ENCODE results near the gene TPCN2.
A peak's percentile ranks its signal among the peaks of the same experiment; 100 is the strongest.

Gene TPCN2

DNA sequence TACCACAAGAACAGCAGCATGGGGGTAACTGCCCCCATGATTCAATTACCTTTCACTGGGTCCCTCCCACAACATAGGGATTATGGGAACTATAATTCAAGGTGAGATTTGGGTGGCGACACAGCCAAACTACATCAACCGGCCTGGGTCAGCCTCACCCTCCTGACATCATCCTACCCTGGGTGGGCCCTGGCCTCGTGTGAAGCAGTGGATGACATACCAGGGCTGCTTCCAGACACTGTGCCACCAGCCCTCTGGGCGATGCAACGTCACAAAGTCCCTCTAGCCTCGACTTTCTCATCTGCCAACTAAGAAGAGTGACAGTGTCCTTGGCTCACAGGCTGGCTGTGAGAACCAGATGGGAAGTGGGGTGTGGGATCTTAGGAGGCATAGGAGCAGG lies 8.7 kb upstream of the TPCN2 start:
- no peak for DNase-seq

DNA sequence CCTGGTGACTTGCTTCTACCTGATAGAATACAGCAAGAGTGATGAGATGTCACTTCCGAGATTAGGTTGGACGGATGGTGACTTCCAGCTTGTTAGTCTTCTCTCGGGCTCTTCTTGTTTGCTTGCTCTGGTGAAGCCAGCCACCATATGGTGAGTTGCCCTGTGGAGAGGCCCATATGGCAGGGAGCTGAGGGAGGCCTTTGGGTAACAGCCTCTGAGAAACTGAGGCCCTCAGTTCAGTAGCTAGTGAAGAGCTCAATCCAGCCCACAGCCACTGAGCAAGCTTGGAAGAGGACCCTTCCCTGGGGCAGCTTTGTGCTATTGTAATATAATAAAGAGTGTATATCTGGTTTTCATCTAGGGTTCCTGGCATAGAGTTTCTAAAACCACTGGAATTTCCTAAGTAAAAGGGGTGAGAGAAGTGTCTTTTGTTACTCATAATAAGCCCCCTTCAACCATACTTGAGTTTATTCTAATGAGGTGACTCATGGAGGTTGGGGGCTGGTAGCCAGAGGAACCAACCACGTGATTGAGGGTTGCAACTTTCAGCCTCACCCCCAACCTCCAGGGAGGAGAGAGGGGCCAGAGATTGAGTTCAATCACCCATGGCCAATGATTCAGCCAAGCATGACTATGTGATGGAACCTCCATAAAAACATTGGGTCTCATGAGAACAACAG lies 8.0 kb upstream of the TPCN2 start:
- no peak for DNase-seq

DNA sequence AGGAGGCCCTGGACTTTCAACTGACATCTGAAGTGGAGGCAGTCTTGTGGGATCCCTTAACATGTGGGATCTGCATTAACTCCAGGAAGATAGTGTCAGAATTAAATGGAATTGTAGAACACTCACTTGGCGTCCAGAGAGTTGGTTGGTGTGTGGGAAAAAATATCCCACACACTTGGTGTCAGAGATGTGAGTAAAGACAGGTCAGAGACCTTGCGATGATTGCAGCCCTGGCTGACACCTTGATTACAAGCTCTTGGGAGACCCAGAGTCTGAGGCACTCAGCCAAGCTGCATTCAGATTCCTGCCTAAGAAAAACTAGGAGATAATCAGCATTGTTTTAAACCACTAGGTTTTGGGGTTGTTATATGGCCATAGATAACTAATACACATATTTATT lies 7.2 kb upstream of the TPCN2 start:
- DNase-seq, result no peak

DNA sequence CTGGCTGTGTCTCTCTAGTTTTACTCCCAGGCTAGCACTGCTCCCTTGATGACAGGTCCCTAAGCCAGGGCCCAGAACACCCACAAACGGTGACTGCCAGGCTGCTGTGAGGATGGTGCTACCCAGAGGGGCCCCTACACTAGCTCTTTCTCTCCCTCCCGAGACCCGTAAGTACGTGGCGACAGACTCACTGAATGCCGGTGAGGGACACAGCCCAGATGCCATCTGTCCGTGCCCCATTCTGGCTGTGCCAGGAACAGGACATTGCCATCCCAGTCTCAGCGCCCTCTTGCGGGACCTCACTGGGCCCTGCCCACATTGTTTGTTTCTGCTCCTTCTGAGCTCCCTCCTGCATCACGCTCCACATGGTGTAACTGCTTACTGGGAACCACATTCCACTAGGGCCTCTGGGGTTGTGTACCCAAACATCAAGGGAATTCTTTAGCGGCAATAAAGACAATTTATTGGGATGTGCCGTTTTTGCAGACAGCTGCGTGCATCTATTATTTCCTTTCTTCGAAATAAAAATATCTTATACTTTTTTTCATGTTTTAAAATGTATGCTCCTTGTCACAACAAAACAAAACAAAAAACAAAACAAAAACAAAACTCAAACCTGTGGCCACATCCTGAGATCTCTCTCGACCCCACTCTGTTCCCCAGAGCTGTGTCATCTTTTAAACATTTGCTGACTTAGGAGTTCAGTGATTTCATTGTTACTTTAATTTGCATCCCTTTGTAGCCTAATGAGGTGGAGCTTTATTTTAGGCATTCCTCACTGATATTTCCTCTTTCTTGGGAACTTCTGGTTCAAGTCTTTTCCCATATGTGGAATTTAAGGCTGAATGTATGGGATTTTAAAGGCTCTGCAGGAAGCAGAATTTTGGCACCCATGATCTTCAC lies 4.4 kb upstream of the TPCN2 start:
- peak in 1 of 2 donors; percentile 19 for DNase-seq

DNA sequence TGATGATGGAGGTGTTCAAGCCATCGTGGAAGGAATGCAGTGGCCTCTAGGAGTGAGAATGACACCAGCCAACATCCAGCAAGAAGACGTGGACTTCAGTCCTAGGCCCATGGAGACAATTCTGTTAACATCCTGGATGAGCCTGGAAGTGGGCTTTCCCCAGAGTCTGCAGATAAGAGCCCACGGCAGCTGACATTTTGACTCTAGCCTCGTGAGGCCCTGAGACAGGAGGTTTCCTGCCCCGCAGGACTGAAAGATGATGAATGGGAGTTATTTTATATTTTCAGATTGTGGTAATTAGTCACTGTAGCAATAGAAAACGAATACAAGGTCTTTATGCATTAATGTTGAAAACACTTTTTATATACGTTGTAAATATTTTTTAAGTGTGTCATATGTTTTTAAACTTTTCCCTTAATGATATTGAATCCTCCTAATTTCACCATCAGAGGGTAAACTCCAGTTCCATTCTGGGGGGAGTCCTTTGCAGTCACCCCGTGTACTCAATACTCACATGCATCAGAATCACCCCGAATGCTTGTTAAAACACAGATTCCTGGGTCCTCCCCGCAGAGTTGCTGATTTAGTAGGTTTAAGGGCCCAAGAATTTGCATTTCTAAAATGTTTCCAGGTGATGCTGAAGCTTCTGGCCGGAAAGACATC lies 570 bp upstream of the TPCN2 start:
- no peak for DNase-seq

DNA sequence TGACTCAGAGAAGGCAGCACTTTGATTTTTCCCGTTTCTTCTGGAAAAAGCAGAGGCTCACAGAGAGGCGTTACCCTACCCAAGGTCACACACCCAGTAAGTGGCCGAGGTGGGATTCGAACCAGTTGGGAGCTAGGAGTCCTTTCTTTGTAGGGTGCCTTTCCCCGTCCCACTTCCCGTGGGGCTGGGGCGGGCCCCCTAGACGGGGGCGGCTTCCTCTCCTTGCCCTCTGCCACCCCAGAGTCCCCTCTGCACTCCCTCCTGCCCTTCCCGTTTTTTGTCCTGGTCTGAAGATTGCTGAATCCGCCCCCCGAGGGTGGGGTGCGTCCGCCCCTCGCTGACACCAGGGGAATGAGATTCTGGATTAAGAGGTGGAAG lies 747 bp downstream of the TPCN2 start:
- DNase-seq, result peak; percentile 16 to 19

DNA sequence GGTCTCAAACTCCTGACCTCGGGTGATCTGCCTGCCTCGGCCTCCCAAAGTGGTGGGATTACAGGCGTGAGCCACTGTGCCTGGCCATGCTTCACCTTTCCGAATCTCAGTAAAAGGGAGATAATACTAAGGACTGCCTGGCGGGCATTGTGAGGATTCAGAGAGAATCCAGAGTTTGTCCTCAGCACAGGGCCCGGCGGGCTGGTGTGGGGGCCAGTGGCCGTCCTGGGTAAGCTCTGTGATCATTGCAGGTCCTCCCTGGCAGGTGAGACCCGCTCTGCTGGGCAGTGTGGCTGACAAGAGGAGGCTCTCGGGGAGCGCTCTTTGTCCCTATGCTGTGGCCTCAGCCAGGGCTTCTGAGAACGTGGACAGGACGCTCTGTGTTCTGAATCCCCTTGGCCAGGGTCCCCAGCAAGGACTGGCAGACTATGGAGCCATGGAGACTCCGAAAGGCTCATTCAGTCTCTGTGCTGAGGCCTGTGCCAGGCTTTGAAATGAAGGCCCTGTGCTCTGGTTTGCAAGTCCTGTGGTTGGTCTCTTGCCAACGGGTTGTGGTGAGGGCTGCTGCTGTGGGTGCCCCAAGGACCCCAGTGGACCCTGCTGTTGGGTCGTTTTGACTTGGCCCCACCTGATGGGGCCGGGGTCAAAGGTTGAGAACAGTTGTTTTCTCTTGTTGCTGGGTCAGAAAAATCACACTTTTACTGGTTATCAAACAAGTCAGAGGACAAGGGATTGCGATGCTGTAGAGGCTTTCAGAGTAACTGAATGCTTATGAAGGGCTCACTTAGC lies 2.1 kb downstream of the TPCN2 start:
- DNase-seq, result no peak

DNA sequence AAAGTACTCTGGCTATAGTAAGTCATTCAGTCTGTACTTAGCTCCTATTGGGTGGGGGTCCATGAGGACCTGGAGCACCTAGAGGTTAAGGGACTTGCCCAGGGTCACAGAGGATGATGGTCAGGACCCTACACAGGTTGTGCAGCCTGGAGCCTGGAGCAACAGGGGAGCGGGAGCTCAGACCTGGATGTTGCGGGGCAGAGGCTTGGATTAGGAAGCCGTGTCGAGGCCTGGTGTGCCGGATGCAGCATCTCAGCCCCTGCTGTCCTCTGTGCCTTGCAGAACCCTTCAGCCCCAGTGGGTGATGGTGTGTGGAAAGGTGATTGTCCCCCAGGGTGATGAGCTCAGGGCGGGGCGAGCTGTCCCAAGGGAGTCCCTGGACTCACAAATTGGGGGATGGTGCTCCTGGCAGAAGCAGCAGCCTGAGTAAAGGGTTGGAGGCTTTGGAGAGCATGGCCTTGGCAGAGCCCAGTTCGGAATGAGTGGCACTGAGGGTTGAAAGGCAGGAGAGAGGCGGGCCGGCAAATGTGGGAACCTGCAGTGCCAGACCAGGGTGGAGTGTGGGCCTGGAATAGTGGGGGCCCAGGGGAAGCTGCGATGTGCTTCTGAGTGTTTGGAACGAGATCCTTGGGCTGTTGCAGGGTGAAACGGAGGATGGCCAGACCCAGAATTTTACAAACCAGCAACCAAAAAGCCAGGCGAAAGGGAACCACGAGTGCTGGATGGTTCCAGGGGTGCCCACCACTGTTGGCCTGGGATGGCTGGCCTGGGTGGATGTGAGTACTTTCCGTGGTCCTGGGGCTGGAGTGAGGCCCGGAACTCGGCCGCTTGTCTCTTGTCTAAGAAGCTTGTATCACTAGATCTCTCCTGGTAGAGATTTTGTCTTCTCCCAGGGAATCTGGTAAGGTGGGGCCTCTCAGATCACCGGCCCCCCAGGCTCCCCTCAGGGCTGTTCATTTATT lies 2.9 kb downstream of the TPCN2 start:
- no peak for DNase-seq

DNA sequence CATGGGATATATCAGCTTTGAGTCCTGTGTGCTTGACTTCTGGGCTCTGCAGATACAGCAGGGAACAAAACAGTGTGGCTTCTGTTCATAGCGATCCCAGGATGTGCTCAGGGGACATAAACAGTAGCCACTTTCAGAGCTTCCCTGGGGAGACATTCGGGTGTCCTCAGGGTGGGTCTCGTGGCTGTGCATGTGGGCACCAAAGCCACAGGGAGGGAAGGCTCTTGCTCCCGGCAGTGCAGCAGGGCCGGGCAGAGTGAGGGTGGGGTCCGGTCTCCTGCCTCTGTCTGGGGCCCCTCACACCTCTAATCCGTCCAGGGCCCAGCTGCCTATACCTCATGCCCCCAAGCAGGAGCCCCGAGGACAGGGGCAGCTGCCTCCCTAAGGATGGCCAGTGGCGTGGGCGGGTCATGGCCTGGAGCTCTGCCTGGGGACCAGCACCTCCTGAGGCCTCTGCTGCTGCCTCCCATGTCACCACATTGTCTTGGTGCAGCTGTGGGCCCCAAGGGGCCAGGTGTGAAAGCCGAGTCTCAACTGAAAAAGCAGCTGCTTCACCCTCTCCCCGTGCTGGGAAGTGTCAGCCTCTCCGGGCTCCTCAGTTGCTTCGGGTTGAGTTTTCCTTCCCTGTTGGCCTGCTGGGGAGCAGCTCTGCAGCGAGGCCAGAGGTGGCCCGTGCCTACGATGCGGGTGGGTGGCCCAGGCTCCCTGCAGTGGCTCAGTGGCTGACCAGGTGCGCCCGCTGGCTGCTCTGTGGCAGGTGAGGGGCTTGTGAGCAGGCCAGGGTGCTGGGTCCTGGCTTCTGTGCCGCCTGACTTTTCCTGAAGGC lies 3.8 kb downstream of the TPCN2 start:
- no peak for DNase-seq

DNA sequence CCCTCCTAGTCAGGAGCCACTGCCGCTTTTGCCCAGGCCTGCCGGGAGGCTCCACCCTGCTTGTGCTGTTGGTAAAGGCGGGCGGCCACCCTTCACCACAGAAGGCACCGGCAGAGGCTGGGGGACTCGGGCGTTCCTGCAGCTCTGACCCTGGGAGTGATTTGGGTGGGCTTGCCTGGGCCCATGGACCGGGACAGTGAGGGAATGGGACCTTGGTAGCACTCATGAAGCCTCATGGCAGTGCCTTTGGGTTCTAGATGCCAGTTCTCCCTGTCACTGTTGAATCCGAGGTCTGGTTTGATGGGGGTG lies 4.4 kb downstream of the TPCN2 start:
- DNase-seq, result no peak

DNA sequence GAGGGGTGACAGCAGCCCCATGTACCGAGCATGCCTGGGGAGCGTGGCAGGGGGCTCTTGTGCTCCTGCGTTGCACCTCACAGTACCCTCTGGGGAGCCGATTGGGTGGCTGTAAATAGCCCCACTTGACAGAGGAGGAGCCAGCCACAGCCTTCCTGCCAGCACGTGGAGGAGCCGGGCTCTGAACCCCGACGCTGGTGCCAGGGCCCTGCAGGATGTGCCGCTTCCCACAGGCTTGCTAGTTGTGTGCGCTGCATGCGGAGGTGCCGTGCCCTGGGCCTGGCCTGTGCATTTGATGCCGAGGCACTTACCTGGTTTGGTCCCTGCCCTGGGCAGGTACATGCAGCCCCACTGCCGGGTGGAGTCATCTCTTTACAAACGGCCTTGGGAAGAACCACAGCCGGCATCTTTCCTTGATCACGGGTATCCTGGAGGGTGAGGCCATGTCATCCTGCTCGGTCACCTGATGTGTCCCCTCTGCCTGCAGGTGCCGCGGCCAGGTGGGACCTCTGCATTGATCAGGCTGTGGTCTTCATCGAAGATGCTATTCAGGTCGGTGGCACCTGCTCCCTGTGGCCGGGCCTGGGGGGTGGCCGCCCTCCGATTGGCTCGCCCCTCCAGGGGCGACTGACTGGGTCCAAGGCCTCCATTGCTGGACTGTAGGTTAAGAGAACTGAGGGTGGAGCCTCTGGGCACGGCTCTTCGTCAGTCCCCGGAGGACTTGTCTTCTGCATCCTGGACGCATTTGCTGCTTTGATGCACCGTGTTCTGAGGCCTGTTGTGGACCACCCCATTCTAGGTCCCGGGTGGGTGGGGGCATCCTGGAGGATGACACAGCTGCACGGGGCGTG lies 5.0 kb downstream of the TPCN2 start:
- DNase-seq, result no peak

DNA sequence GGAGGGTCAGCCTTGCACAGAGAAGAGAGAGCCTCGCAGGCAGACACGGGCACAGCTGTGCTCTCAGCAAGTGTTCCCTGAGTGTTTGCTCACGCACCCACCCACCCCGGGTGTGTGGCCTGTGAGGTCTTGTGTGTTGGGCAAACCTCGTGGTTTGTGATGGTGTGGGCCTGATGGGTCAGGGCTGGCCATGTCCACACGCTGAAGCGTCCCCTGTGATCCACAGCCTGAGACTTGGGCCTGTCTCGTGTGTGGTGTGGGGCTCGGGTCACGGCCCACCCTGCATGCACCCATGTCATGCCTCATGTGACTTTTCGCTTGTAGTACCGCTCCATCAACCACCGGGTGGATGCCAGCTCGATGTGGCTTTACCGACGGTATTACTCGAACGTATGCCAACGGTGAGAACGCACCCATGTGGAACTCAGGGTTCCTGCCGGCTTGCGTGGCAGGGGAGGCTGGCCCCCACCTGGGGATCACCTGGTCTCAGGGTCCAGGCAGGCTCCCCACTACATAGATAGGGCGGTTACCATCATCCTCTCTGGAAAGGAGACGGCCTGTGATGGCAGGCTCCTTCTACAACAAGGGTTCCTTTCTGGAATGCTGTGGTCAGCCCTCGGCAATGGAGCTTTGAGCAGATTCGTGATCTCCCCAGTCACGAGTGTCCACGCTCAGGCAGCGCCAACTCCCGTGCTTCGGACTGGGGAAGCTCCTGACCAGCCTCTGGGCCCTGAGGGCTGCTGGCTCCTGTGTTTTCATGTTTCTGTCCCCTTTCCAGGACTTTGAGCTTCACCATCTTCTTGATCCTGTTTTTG lies 5.9 kb downstream of the TPCN2 start:
- DNase-seq, result no peak

DNA sequence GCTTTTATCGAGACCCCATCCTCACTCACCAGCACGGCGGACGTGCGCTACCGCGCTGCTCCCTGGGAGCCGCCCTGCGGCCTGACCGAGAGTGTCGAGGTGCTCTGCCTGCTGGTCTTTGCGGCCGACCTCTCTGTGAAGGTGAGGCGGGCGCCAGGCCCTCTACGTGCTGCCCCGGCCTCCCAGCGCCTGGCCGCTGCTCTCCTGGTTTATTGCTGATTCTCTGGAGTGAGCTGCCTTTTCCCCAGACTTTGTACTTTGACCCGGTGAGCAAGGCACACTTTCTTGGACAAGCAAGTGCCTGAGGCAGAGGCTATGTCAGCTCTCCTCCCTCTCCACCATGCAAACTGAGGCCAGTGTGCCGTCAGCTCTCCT lies 6.5 kb downstream of the TPCN2 start:
- DNase-seq, result no peak

DNA sequence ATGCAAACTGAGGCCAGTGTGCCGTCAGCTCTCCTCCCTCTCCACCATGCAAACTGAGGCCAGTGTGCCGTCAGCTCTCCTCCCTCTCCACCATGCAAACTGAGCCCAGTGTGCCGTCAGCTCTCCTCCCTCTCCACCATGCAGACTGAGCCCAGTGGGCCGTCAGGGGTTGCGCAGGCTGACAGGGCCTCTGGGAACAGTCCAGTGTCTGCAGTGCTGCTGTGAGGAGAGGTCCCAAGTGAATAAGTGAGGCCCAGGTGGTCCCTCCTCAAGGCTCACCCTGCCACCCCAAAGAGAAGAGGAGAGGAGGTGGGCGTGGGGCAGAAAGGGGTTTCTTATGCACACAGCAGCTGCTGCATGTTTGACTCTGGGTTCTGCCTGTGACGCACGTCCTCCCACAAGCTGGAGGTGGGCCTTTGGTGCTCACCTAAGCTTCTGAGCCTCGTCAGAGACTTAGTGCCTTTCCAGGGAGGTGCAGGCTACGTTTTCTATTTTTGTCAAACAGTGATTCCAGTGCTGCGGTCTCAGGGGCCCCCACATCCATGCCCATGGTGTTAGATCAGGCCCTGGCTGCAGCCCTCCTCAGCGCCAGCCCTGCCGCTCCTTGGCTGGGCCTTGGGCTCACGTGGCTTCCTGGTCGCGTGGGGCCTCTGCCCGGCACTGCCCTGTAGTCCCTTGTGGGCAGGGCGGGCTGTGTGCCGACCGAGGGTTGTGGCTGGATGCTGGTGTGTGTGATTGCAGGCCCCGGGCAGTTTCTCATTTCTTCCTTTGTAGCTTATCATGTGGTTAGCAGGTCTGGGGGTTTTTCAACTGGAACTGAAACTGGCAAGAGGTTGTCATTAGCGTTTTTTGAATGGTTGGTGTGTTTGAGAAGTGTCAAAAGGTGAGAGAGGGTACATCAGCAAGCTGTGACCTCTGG lies 7.1 kb downstream of the TPCN2 start:
- peak in 1 of 2 donors; percentile 9 for DNase-seq

DNA sequence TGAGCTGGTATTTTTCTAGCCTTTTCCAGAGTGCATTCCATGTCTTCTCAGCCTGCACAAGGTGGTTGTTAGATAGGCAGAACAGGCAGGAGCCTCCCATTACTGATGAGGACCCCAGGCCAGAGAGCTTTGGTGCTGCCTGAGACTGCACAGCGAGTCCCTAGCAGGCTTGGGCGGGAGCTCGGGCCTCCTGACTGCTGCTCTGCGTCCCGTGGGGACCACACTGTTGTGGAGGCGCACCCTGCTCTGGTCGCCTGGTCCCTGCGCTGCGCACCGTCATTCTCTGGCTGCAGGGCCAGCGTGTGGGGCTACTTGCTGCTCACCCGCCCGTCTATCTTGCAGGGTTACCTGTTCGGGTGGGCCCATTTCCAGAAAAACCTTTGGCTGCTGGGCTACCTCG lies 8.5 kb downstream of the TPCN2 start:
- DNase-seq, result no peak

DNA sequence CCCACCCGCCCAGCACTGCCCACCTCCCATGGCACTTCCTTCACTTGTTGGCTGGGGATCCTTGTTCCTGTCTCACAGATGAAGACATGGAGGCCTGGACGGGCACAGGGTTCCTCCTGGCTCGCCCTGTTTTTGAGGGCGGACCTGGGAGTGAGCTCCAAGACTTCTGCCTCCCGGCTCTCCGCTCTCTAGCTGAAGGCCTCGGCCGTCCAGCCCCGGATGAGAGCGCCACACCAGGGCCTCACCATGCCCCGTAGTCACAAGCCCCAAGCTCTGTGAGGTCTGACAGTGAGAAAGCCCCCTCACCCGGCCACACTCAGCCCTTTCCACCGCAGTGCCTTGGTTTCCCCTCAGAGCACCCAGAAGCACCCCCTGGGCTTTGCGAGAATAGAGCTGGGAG lies 9.1 kb downstream of the TPCN2 start:
- no peak for DNase-seq

DNA sequence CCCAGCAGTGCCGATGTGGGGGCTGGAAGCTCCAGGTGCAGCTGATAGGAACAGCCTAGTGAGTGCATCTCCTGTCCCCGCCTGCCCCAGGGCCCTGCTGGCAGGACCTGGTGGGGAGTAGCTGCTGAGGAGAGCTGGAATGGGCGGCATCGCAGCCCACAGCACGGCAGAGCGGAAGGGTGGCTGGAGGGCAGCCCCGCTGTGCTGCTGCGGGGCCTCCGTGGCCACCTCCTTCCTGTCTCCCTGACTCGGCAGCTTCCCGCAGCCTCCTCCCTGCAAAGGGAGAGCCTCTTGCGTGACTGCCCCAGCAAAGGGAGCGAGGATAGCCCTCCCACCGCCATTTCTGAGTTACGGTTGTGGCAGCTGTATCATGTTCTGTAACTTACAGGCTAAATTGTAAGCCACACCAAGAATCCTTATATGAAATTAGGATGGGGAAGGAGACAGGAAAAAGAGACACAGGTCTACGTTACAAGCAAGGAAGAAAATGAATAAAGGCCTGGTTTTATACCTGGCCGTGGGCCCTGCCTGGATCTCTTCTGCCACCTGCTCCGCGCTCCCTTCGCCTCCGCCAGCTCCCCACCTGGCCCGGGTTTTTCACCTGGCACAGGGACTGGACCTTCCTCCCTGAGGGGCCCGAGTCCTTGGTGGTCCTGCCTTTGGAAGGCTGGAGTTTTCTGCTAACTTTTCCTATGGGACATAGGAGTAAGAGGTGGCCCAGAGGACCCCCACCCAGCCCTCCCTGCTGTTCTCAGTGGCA lies 10.0 kb downstream of the TPCN2 start:
- DNase-seq, result no peak

Data from bone marrow (tissue), 2 donors.